Sciatic nerve (tissue), 2 donors: ENCODE data around the gene CCDC9B. TPM values are rescaled to one million over a fixed set of nuclear protein-coding genes. Genes with fewer than 3 reads are reported as not detected.

Experiments used
- ATAC-seq: fragments of 200-7000 bp; cut with Tn5 transposase; one replicate; pipeline ENCODE4 v1.9.1; 2020; ENCODE audit warnings: mild to moderate bottlenecking, moderate library complexity
- DNase-seq: peaks from one replicate; pipeline ENCODE4 v3.0.0-alpha.2; 2020; ENCODE audit warnings: low spot score
- intact Hi-C: fragments of 100-400 bp; cut with DNase I; formaldehyde crosslinking; loops from one replicate; pipeline ENCODE4 v1.14.2; 2022
- total RNA-seq: library from RNA; stranded (reverse); fragmentation: NEBNext Ultra II Directional; extraction: Animal tissue kit (Norgen Biotek cat#: 25700); gene quantifications from one replicate; pipeline ENCODE4 v1.2.1, GENCODE V29; 2021
- donor health status: DM: no; HTN: no; CAD: no.
- donor health status: DM: no; HTN: no; CAD: no.

Gene CCDC9B
- 37.8 TPM for total RNA-seq

DNA sequence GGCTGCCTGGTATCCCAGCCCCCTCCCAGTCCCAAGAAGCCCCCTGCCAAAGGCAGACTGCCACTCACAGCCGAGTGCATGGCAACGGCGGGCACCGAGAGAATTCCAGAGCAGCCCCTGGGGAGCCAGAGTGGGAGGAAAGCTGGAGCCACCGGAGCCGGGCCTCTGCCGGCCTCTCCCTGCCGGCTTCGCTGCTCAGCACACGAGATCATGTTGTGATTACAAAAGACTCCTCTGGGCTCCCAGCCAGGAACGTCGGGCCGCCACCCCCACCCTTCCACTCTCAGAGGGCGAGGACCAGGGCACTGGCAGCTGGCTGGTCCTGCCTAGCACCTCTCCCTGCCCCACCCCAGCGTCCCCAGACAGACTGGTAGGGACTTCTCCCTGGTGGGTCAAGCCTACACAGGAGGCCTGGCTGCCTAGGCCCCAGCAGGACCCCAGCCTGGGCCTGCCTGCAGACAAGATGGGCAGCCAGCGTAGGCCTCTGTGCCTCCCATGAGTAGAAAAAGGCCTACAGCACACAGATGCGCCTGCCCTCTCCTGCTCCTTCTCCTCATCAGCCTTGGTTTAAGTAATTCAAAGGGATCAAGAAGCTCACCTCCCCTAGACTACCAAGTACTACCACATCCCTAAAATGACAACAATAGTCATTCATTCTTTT lies at the start of gene CCDC9B:
CCDC9B (minus strand) TSS at position 200 of the 661 bp plus-strand sequence; CDS start at position 80, 120 bp downstream.
- DNase-seq: peak; percentile 95
- intact Hi-C loops: no loop called here

DNA sequence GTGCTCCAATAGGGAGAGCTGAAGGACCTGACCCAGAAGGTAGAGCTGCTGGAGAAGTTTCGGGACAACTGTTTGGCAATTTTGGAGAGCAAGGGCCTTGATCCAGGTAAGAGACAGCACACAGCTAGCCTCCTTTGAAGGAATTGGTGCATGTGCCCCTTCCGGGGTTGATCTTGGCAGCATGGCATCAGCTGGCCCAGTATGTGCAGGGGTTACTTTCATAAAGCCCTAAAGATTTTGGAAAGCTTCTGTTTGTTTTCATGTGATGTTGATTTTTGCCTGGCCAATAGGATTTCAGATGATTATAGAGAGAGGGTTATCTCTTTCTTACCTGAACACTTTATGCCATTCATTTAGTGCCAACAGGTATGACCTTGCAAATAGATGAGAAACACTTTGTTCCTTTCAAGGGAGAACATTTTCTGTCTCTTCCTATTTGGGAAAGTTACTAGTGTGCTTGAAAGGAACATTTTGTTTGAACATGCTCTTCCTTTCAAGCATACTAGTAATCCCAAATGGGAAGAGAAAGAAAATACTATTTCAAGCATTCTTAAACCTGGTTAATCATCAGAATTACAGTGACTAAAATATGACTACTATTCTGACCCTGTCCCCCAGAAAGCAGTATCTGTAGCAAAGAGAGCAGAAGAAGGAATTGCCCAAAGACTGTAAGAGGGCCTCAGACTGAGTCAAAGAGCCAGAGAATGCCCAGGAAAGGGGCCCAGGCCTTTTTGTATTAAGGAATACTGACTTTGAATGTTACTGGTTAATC lies 49.3 kb upstream of the CCDC9B start:
- peak; percentile 20 for ATAC-seq
- intact Hi-C loops: no loop called here
- DNase-seq: no peak

More for the DNA sequence above, at the start of gene CCDC9B:
- ATAC-seq: peak; percentile 92

DNA sequence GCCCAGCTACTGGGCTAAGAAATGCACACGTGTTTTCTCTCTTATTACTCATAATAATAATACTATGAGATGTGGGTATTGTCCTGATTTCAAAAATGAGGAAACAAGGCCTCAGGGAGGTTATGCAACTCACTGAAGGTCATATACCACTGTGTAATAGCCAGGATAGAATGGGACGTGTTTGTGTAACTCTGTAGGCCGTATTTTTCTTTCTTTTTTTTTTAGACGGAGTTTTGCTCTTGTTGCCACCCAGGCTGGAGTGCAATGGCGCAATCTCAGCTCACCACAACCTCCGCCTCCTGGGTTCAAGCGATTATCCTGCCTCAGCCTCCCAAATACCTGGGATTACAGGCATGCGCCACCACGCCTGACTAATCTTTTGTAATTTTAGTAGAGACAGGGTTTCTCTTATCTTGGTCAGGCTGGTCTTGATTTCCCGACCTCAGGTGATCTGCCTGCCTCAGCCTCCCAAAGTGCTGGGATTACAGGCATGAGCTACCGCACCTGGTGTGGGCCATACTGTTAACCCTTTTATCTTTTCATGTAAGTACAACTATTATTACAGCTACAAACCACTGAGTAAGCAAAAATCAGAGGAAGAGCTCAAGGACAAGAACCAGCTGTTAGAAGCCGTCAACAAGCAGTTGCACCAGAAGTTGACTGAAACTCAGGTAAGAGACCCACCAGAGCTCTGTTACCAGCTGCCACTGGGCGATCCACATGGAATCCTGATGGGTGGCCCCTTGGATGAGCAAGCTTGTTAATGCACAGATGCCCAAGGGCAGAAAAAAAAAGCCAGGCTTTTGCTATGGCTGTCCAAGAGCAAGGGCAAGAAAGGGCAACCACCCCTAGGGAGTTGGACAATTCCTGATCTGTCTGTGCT lies 48.4 kb upstream of the CCDC9B start:
- DNase-seq (no peak), ATAC-seq (peak; percentile 81)
- intact Hi-C loops: no loop called here

DNA sequence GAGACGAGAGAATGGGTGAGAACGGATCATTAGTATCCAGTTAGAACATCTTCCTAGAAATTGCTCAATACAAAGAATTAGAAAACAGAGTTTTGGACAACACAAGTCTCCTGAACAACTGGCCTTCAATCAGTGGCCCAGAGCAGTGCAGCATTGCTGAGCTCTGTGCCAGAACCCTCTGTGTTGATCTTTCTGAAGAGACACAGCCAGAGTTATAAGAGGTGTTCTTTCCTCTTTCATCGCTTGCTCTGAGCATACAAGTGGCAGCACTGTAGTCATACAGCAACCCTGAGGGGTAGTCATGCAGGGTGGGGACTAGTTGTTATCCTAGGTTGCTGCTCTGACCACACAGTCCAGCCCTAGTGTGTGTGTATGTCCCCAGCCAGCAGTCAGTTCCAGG lies 45.7 kb upstream of the CCDC9B start:
- DNase-seq: no peak
- intact Hi-C loops: no loop called here
- ATAC-seq: no peak

DNA sequence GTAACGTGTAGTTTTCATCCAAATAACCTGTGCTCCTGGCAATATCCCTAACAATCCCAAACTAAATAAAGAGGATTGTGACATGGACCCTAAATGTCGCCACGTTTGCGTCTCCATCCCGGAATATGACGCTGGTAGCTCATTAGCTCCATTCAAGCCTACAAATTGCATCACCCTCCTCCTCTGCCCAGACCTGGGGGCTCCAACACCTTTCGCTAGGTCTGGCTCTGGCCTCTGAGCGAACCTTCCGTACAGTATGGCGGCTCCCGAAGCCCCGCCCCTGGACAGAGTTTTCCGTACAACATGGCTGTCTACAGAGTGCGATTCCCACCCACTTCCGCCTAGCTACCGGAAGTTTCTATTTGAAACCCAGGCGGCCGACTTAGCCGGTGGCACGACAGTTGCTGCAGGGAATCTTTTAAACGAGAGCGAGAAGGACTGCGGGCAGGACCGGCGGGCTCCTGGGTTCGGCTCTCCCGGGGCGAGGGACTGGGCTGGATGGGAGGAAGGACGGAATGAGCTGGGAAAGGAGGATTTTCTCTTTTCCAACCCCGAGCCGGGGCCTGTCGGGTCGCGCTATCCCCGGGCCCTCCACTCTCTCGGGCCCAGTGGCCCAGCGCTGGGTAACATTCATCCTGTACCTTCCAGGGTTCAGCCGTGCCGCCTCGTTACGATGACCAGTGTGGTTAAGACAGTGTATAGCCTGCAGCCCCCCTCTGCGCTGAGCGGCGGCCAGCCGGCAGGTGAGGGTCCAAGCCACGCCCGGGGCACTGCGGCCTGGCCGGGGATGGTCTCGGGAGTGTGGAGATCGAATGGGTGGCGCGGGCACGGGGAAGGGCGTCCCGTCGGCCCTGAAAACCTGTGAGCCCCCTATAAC lies 42.1 kb upstream of the CCDC9B start, which contains the start of gene KNSTRN:
KNSTRN (plus strand) TSS at position 142 of the 877 bp plus-strand sequence; CDS start at position 257, 115 bp downstream.
- DNase-seq (peak; percentile 94), ATAC-seq (peak; percentile 98)
- intact Hi-C loops: loop anchor here (2.0 kb wide), 1 partner anchor 18 kb away; no protein-coding TSS in a partner anchor

DNA sequence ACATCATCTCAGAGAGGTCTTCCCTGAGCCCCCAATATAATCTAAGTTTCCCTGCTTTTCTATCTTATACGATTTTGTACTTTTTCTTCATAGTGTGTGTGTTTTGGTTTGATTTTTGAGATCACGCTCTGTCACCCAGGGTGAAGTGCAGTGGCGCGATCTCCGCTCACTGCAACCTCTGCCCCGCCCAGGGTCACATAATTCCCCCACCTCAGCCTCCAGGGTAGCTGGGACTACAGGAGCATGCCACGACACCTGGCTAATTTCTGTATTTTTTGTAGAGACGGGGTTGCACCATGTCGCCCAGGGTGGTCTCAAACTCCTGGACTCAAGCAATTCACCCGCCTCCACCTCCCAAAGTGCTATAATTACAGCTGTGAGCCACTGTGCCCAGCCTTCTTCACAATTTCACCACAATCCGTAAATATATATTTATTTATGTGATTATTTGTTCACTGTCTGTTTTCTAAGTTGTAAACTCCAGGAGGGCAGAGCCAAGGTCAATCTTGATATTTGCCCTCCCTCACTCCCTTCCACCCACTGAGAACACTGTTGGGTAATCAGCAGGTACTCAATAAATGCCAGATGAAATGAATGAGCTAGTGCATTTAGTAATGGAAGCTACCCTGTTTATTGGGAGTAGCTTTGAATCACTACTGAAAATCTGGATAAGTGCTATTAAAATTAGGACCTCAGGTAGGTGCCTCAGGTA lies 41.2 kb upstream of the CCDC9B start:
- ATAC-seq (no peak), DNase-seq (no peak)
- intact Hi-C loops: loop anchor here (2.0 kb wide), 1 partner anchor 19 kb away; no protein-coding TSS in a partner anchor

DNA sequence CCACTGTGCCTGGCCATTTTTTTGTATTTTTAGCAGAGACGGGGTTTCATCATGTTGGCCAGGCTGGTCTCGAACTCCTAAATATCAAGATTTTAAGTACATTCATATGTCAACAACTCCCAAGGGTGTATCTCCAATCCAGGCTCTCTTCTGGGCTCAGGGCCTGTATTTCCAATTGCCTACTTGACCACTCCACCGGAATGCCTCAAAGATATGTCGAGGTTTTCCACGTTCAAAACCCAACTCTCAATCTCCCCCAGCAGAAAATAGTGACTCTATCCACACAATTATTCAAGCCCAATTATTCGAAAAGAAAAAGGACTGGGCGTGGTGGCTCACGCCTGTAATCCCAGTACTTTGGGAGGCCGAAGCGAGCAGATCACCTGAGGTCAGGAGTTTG lies 39.9 kb upstream of the CCDC9B start:
- intact Hi-C loops: no loop called here
- DNase-seq: no peak
- ATAC-seq: no peak

DNA sequence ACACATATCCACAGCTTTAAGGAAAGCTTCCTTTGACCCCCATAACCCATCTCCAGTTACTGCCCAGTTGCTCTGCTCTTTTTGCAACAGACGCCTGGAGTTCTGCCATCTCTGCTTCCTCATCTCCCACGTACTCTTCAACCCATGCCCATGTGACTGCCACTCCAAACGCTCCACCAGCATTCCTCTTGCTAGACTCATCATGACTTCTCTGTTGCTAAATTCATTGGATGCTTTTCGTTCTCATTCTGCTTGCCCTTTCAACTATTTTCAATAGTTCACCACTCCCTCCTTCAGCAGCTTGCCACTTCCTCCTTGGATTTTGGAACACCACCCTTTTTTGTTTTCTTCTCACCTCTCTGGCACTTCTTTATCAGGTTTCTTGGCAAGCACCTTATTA lies 39.1 kb upstream of the CCDC9B start:
- ATAC-seq: peak; percentile 63
- DNase-seq: peak; percentile 69
- intact Hi-C loops: no loop called here

DNA sequence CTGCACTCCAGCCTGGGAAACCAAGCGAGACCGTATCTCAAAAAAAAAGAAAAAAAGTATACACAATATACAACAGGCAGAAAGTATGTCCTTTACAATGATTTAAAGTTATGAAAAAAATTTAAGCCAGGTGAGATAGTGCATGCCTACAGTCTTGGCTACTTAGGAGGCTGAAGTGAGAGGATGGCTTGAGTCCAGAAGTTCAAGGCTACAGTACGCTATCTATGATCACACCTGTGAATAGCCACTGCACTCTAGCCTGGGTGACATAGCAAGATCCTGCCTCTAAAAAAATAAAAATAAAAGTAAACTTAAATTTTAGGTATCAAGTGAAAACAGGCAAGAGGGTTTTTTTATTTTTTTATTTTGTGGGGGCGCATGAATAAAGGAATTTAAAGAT lies 38.6 kb upstream of the CCDC9B start:
- DNase-seq (no peak), ATAC-seq (no peak)
- intact Hi-C loops: no loop called here

DNA sequence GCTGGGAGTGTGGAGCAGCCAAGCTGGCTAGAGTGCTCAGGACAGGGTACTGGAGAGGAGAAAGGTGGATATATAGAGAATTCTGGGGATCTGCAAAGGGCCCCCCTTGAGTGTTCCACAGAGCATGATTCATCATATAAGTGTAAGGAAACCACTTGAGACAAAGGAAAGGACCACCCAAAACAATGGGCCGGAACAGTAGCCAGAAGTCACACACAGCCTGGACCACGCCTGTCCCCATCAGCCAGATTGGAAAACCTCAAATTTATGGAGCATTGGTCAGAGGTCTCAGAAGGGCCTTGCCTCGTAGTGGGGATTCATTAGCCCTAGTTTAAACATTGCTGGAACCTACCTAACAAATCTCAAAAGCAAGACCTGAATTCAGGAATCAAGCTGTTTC lies 36.9 kb upstream of the CCDC9B start:
- intact Hi-C loops: no loop called here

DNA sequence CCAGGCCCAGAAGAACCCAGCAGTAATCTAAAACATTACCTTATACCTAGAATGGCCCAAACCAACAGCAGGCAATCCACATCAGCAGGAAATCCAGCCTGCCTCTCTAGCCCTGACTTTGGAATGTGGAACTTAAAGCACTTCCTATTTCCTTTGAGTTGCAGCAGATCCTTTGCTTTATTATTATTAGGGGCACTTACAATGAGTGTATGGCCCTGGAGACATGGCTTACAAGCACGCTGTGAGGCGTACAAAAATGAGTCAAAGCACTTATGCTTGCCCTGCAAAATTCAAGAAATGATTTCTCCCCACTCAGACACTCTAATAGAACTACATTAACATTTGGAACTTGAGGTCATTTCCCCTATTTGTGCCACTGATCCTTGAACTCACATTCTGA lies 32.2 kb upstream of the CCDC9B start:
- no peak for ATAC-seq
- intact Hi-C loops: no loop called here
- no peak for DNase-seq

More for the DNA sequence above, 36.9 kb upstream of the CCDC9B start:
- ATAC-seq (no peak), DNase-seq (no peak)

DNA sequence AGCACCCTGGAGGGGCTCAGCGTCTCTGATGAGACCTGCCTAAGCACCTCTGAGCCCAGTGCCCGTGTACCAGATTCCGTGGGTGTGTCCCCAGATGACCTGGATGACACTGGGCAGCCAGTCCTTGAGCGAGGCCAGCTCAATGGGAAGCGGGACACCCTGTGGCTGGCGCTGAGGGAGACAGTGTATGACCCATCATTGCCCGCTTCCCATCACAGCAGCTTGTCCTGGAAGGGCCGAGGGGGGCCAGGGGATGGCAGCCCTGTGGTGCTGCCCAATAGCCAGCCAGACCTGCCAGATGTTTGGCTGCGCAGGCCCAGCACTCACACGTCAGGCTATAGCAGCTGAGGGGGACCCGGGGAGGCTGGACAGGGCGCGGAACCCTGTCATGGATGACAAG lies 29.2 kb upstream of the CCDC9B start:
- ATAC-seq (no peak), DNase-seq (no peak)
- intact Hi-C loops: no loop called here

DNA sequence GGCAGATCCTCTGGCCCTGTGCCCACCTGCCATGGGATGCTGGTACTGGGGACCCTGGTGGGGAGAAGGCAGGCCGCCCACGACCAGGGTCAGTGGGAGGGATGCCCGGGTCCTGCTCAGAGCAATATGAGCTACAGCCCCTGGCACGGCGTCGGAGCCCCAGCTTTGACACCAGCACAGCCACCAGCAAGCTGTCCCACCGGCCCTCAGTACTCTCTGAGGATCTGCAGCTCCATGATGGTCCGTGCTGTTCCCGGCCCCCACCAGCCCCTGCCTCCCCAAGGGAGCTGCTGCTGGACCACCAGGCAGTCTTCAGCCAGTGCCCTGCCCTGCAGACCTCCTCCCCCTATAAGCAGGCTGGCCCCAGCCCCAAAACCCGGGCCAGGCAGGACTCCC lies 28.7 kb upstream of the CCDC9B start:
- intact Hi-C loops: no loop called here
- no peak for DNase-seq
- ATAC-seq: no peak

DNA sequence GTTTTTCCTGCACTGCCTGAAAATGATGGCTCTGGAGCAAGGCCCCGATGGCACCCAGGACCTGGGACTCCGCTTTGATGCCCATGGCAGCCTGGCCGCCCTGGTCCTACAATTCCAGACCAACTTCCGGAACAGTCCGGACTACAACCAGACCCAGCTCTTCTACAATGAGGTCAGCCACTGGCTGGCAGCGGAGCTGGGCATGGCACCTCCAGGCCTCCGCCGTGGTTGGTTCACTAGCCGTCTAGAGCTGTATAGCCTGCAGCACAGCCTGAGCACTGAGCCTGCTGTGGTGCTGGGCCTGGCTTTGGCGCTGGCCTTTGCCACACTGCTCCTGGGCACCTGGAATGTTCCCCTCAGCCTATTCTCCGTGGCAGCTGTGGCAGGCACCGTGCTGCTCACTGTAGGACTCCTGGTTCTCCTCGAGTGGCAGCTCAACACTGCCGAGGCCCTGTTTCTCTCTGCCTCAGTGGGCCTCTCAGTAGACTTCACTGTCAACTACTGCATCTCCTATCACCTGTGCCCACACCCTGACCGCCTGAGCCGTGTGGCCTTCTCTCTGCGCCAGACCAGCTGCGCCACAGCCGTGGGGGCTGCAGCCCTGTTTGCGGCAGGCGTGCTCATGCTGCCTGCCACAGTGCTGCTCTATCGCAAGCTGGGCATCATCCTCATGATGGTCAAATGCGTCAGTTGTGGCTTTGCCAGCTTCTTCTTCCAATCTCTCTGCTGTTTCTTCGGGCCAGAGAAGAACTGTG lies 28.2 kb upstream of the CCDC9B start:
- intact Hi-C loops: no loop called here
- ATAC-seq: no peak
- DNase-seq: no peak

DNA sequence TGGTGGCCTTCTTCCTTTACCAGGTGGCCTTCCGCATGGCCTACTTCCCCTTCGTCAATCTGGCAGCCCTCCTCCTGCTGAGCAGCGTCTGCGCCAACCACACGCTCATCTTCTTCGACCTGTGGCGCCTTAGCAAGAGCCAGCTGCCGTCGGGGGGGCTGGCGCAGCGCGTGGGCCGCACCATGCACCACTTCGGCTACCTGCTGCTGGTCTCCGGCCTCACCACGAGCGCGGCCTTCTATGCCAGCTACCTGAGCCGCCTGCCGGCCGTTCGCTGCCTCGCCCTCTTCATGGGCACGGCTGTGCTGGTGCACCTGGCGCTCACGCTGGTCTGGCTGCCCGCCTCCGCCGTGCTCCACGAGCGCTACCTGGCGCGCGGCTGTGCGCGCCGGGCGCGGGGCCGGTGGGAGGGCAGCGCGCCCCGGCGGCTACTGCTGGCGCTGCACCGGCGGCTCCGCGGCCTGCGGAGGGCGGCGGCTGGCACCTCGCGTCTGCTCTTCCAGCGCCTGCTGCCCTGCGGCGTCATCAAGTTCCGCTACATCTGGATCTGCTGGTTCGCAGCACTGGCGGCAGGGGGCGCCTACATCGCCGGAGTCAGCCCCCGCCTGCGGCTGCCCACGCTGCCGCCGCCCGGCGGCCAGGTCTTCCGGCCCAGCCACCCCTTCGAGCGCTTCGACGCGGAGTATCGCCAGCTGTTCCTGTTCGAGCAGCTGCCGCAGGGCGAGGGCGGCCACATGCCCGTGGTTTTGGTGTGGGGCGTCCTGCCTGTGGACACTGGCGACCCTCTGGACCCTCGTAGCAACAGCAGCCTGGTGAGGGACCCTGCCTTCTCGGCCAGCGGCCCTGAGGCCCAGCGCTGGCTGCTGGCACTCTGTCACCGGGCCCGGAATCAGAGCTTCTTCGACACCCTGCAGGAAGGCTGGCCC lies 27.2 kb upstream of the CCDC9B start:
- DNase-seq (peak; percentile 83), ATAC-seq (peak; percentile 79)
- intact Hi-C loops: no loop called here

DNA sequence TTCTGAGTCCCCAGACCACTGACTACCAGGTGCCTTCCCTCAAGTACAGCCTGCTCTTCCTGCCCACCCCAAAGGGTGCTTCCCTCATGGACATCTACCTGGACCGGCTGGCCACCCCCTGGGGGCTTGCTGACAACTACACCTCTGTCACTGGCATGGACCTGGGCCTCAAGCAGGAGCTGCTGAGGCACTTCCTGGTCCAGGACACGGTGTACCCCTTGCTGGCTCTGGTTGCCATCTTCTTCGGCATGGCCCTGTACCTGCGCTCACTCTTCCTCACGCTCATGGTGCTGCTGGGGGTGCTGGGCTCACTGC lies 26.6 kb upstream of the CCDC9B start:
- DNase-seq (no peak), ATAC-seq (no peak)
- intact Hi-C loops: no loop called here
